HTERT RPE-1 (cell line): ENCODE measurements around the gene SLC22A12.

ENCODE experiments used
- in situ Hi-C: fragments of 300-500 bp; cut with MboI; formaldehyde crosslinking; loops from 4 replicates; pipeline ENCODE4 v1.14.3; 2020; ENCODE audit warnings: low sequenced_read_pairs

The SLC22A12 gene

GRCh38 chr11:64620381-64620971, 29.5 kb downstream of the SLC22A12 start:
- in situ Hi-C loops, result no loop called here

- in situ Hi-C loops, result no loop called here
Observed at GRCh38 chr11:64621283-64622019, 30.4 kb downstream of the SLC22A12 start.

GRCh38 chr11:64622681-64623080, 31.7 kb downstream of the SLC22A12 start:
- in situ Hi-C loops, result no loop called here

- in situ Hi-C loops, result no loop called here
Observed at GRCh38 chr11:64624883-64625481, 34.0 kb downstream of the SLC22A12 start.

GRCh38 chr11:64626637-64627036, 35.6 kb downstream of the SLC22A12 start:
- in situ Hi-C loops, result no loop called here

- in situ Hi-C loops, result no loop called here
Observed at GRCh38 chr11:64627371-64627770, 36.4 kb downstream of the SLC22A12 start.

GRCh38 chr11:64628596-64628995, 37.6 kb downstream of the SLC22A12 start:
- in situ Hi-C loops, result no loop called here

- in situ Hi-C loops, result no loop called here
Observed at GRCh38 chr11:64629103-64629502, 38.1 kb downstream of the SLC22A12 start.

- in situ Hi-C loops, result no loop called here
Observed at GRCh38 chr11:64629796-64630562, 39.0 kb downstream of the SLC22A12 start.

GRCh38 chr11:64631675-64632074, 40.7 kb downstream of the SLC22A12 start:
- in situ Hi-C loops, result no loop called here

- in situ Hi-C loops, result no loop called here
Observed at GRCh38 chr11:64632237-64632636, 41.2 kb downstream of the SLC22A12 start.

GRCh38 chr11:64632654-64633053, 41.6 kb downstream of the SLC22A12 start:
- in situ Hi-C loops, result no loop called here

- in situ Hi-C loops, result no loop called here
Observed at GRCh38 chr11:64633555-64634159, 42.6 kb downstream of the SLC22A12 start.

- in situ Hi-C loops, result no loop called here
Observed at GRCh38 chr11:64637334-64638017, 46.5 kb downstream of the SLC22A12 start.

GRCh38 chr11:64638018-64638665, 47.1 kb downstream of the SLC22A12 start:
- in situ Hi-C loops, result no loop called here

- in situ Hi-C loops, result no loop called here
Observed at GRCh38 chr11:64638829-64639228, 47.8 kb downstream of the SLC22A12 start.

GRCh38 chr11:64639885-64640284, 48.9 kb downstream of the SLC22A12 start:
- in situ Hi-C loops, result no loop called here

GRCh38 chr11:64641596-64642417, 50.8 kb downstream of the SLC22A12 start:
- in situ Hi-C loops, result no loop called here

GRCh38 chr11:64642418-64642735, 51.4 kb downstream of the SLC22A12 start:
- in situ Hi-C loops, result no loop called here
